ENCODE data around the gene ENOX1. TPM values are rescaled to one million over a fixed set of nuclear protein-coding genes. Genes with fewer than 3 reads are reported as not detected.
"Not testable (repeated sequence)": the region's sequence is repeated elsewhere in the genome, so short reads cannot be mapped to it uniquely, and the experiment has no call there.

ENOX1 gene
- total and polyA plus RNA-seq, 9 of the 15 experiments (the other 6 are each of a cell fraction or from before 2014, with no cell fraction given): not detected

DNA sequence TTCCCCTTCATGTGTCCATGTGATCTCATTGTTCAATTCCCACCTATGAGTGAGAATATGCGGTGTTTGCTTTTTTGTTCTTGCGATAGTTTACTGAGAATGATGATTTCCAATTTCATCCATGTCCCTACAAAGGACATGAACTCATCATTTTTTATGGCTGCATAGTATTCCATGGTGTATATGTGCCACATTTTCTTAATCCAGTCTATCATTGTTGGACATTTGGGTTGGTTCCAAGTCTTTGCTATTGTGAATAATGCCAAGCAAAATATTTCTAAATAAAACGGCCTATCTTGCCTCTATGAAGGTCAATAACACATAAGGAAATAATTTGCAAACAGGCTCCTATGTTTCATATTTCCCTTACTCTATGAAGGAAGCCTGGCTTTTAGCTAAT, 435.2 kb downstream of the ENOX1 start:
- H2AFZ ChIP-seq (ENCODE audit: low read depth, low read length); CTCF ChIA-PET (ENCODE audit: low intra/inter-chr PET ratio); H3K9me3 ChIP-seq (replicated peaks; ENCODE audit: control insufficient read depth, insufficient read depth, low read depth, low read length); DNase-seq (ENCODE audit: extremely low read depth in 1 of 4, low spot score in 3 of 4); in situ Hi-C loops (cut with MboI); H3K79me2 ChIP-seq (ENCODE audit: control insufficient read depth, insufficient read depth, low read length); H3K4me3 ChIP-seq; H3K36me3 ChIP-seq (ENCODE audit: control insufficient read depth, insufficient read depth, low read length); H3K27me3 ChIP-seq (ENCODE audit: control insufficient read depth in 2 of 2, insufficient read depth in 2 of 2, low read length in 2 of 2); H3K9me1 ChIP-seq (ENCODE audit: control insufficient read depth, insufficient read depth, low read length); POLR2A ChIA-PET; H4K20me1 ChIP-seq (replicated peaks; ENCODE audit: control insufficient read depth, insufficient read depth, low read length); BruUV-seq (replicated peaks); H3K9ac ChIP-seq (ENCODE audit: insufficient read depth in 1 of 2, low read depth in 2 of 2, low read length in 2 of 2); FAIRE-seq; ATAC-seq; H3K4me1 ChIP-seq (replicated peaks in 1 of 2; ENCODE audit: control insufficient read depth in 2 of 2, insufficient read depth in 2 of 2, low read length in 2 of 2); H3K27ac ChIP-seq (ENCODE audit: extremely low read depth, low read depth, low read length); intact Hi-C loops (cut with micrococcal nuclease); H3K4me2 ChIP-seq (ENCODE audit: insufficient read depth, low read length): not testable (repeated sequence)
- WGBS (ENCODE audit: insufficient coverage, low coverage, missing lambda C conversion rate): 0% methylated on average over 1 of the region's 3 CpGs

DNA sequence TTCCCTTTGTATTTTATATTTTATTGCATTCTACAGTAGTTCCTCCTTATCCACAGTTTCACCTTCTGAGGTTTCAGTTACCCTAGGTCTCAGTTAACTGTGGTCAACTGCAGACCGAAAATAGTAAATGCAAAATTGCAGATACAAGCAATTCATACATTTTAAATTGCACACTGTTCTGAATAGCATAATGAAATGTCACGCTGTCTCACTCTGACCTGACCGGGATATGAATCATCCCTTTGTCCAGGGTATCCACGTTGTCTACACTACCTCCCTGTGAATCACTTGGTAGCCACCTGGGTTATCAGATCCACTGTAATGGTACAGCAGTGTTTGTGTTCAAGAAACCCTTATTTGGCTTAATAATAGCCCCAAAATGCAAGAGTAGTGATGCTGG, 438.4 kb downstream of the ENOX1 start:
- no peak for DNase-seq (ENCODE audit: extremely low read depth in 1 of 4, low spot score in 3 of 4)
- H4K20me1 ChIP-seq (replicated peaks; ENCODE audit: control insufficient read depth, insufficient read depth, low read length): no peaks in the 10 kb centered on the region
- no peaks in the 10 kb centered on the region for H3K9me1 ChIP-seq (ENCODE audit: control insufficient read depth, insufficient read depth, low read length)
- H3K9ac ChIP-seq (ENCODE audit: insufficient read depth in 1 of 2, low read depth in 2 of 2, low read length in 2 of 2): no peak overlapping the region
- no peak overlapping the region for H3K27ac ChIP-seq (ENCODE audit: extremely low read depth, low read depth, low read length)
- no peak overlapping the region for H3K4me2 ChIP-seq (ENCODE audit: insufficient read depth, low read length)
- intact Hi-C loops (cut with micrococcal nuclease) (no loop called here), in situ Hi-C loops (cut with MboI) (no loop called here)
- BruUV-seq (replicated peaks): no TSS peak
- no peaks in the 10 kb centered on the region for H3K4me1 ChIP-seq (replicated peaks in 1 of 2; ENCODE audit: control insufficient read depth in 2 of 2, insufficient read depth in 2 of 2, low read length in 2 of 2)
- H3K27me3 ChIP-seq (ENCODE audit: control insufficient read depth in 2 of 2, insufficient read depth in 2 of 2, low read length in 2 of 2): no peaks in the 10 kb centered on the region
- POLR2A ChIA-PET: no interaction called here
- H3K9me3 ChIP-seq (replicated peaks; ENCODE audit: control insufficient read depth, insufficient read depth, low read depth, low read length): no peaks in the 10 kb centered on the region
- no peak overlapping the region for H3K4me3 ChIP-seq
- no peak for ATAC-seq
- no peaks in the 10 kb centered on the region for H3K36me3 ChIP-seq (ENCODE audit: control insufficient read depth, insufficient read depth, low read length)
- no peaks in the 10 kb centered on the region for H3K79me2 ChIP-seq (ENCODE audit: control insufficient read depth, insufficient read depth, low read length)
- no peak for FAIRE-seq
- CTCF ChIA-PET (ENCODE audit: low intra/inter-chr PET ratio): no interaction called here
- WGBS (ENCODE audit: insufficient coverage, low coverage, missing lambda C conversion rate): 2% methylated on average over 4 of the region's 4 CpGs
- no peak overlapping the region for H2AFZ ChIP-seq (ENCODE audit: low read depth, low read length)
- TF ChIP-seq ZNF212 (CRISPR knock-in tag; IDR thresholded peaks at IDR 0.05) (no peak), RB1 (IDR thresholded peaks at IDR 0.05; ENCODE audit: low read depth) (no peak), ZNF764 (CRISPR knock-in tag; IDR thresholded peaks at IDR 0.05; ENCODE audit: low read depth) (no peak), TEAD2 (tag; IDR thresholded peaks at IDR 0.05) (no peak), GABPB1 (CRISPR knock-in tag; IDR thresholded peaks at IDR 0.05) (no peak), WHSC1 (IDR thresholded peaks at IDR 0.05; ENCODE audit: low read length) (no peak), ZNF76 (CRISPR knock-in tag; IDR thresholded peaks at IDR 0.05; ENCODE audit: borderline replicate concordance) (no peak), LCOR (CRISPR knock-in tag; IDR thresholded peaks at IDR 0.05) (no peak), ZKSCAN3 (CRISPR knock-in tag; IDR thresholded peaks at IDR 0.05) (no peak), PCBP2 (IDR thresholded peaks at IDR 0.05; ENCODE audit: low read depth, low read length, poor library complexity, severe bottlenecking) (no peak), FOXK1 (CRISPR knock-in tag; IDR thresholded peaks at IDR 0.05; ENCODE audit: borderline replicate concordance) (no peak)
- TF ChIP-seq, protein P1, sequence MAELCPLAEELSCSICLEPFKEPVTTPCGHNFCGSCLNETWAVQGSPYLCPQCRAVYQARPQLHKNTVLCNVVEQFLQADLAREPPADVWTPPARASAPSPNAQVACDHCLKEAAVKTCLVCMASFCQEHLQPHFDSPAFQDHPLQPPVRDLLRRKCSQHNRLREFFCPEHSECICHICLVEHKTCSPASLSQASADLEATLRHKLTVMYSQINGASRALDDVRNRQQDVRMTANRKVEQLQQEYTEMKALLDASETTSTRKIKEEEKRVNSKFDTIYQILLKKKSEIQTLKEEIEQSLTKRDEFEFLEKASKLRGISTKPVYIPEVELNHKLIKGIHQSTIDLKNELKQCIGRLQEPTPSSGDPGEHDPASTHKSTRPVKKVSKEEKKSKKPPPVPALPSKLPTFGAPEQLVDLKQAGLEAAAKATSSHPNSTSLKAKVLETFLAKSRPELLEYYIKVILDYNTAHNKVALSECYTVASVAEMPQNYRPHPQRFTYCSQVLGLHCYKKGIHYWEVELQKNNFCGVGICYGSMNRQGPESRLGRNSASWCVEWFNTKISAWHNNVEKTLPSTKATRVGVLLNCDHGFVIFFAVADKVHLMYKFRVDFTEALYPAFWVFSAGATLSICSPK (IDR thresholded peaks at IDR 0.05; ENCODE audit: borderline replicate concordance): no peak
- TF ChIP-seq, protein P2, sequence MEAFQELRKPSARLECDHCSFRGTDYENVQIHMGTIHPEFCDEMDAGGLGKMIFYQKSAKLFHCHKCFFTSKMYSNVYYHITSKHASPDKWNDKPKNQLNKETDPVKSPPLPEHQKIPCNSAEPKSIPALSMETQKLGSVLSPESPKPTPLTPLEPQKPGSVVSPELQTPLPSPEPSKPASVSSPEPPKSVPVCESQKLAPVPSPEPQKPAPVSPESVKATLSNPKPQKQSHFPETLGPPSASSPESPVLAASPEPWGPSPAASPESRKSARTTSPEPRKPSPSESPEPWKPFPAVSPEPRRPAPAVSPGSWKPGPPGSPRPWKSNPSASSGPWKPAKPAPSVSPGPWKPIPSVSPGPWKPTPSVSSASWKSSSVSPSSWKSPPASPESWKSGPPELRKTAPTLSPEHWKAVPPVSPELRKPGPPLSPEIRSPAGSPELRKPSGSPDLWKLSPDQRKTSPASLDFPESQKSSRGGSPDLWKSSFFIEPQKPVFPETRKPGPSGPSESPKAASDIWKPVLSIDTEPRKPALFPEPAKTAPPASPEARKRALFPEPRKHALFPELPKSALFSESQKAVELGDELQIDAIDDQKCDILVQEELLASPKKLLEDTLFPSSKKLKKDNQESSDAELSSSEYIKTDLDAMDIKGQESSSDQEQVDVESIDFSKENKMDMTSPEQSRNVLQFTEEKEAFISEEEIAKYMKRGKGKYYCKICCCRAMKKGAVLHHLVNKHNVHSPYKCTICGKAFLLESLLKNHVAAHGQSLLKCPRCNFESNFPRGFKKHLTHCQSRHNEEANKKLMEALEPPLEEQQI (IDR thresholded peaks at IDR 0.05): no peak
